ENCODE results near the gene RIMKLB.

DNA sequence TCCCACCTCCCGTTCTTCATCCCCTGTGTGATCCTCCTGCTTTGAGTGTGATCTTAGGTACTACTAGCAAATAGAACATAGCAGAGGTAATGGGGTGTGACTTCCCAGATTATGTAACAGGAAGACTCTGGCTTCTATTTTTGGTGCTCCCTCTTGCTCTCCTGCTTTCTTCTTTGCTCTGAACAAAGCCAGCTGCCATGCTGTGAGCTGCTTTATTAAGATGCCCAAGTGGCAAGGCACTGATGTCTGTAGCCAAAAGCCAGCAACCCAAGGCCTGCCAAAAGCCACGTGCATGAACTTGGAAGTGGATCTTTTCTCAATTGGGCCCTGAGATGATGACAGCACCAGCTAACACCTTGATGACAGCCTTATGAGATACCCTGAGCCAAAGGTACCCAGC is 29.4 kb upstream of the RIMKLB start:
- no peak for TF ChIP-seq CTCF (conservative IDR thresholded peaks at IDR 0.05 in 1 of 2, IDR thresholded peaks at IDR 0.05 in 1 of 2; ENCODE audit: extremely low read depth in 1 of 2, insufficient read depth in 1 of 2, low read depth in 1 of 2, low read length in 2 of 2)
- TF ChIP-seq EZH2 (IDR thresholded peaks at IDR 0.05; ENCODE audit: borderline replicate concordance, low read length) = no peak

Measured in mammary epithelial cell (primary cell).